ENCODE measurements around the gene CKS1B. TPM values are rescaled to one million over a fixed set of nuclear protein-coding genes. Genes with fewer than 3 reads are reported as not detected.
A peak's percentile ranks its signal among the peaks of the same experiment; 100 is the strongest.

Gene CKS1B
- total and polyA plus RNA-seq, 7 donors = 10.2 to 104 (median 35.7) TPM

GRCh38 chr1:154966111-154966510 lies 8.4 kb upstream of the CKS1B start:
- WGBS, 2 donors = 92 to 96% methylated on average over 7 of the region's 7 CpGs
- no peak for DNase-seq
- H3K9me3 ChIP-seq = no peaks in the 10 kb centered on the region
- no peaks in the 10 kb centered on the region for H3K27me3 ChIP-seq
- H3K4me1 ChIP-seq = peaks cover 0 to 46% (median 41%) of the 10 kb centered on the region in 4 donors
- H3K27ac ChIP-seq = no peak overlapping the region
- H3K36me3 ChIP-seq = peaks cover 19 to 59% (median 42%) of the 10 kb centered on the region in 4 donors
- TF ChIP-seq POLR2AphosphoS5 (IDR thresholded peaks at IDR 0.05) = no peak
- TF ChIP-seq EP300 (IDR thresholded peaks at IDR 0.05) = no peak
- no peak overlapping the region for H3K4me3 ChIP-seq
- intact Hi-C loops (cut with DNase I) = no loop called here

GRCh38 chr1:154967331-154967950 lies 7.0 kb upstream of the CKS1B start:
- intact Hi-C loops (cut with DNase I) = no loop called here
- peak overlapping the region in 3 of 4 donors; percentile 41 to 98 (median 98) for H3K27ac ChIP-seq
- peaks cover 19 to 59% (median 42%) of the 10 kb centered on the region in 4 donors for H3K36me3 ChIP-seq
- no peak for DNase-seq
- WGBS, 2 donors = 78 to 81% methylated on average over 5 of the region's 5 CpGs
- TF ChIP-seq EP300 (IDR thresholded peaks at IDR 0.05) (no peak), POLR2A (IDR thresholded peaks at IDR 0.05) (no peak), POLR2AphosphoS5 (IDR thresholded peaks at IDR 0.05) (no peak), CTCF (IDR thresholded peaks at IDR 0.05) (no peak)
- H3K4me3 ChIP-seq = no peak overlapping the region
- no peaks in the 10 kb centered on the region for H3K27me3 ChIP-seq
- H3K9me3 ChIP-seq = no peaks in the 10 kb centered on the region
- H3K4me1 ChIP-seq = peaks cover 0 to 54% (median 51%) of the 10 kb centered on the region in 4 donors

- Histone ChIP-seq H3K9me3 (no peaks in the 10 kb centered on the region), H3K36me3 (peaks cover 19 to 49% (median 37%) of the 10 kb centered on the region in 4 donors), H3K27me3 (no peaks in the 10 kb centered on the region), H3K4me3 (peak overlapping the region in 2 of 4 donors; percentile 48 to 50), H3K4me1 (peaks cover 0 to 56% (median 51%) of the 10 kb centered on the region in 4 donors), H3K27ac (peak overlapping the region; percentile 95 to 98 (median 96))
- no peak for TF ChIP-seq EP300 (IDR thresholded peaks at IDR 0.05)
- no peak for TF ChIP-seq POLR2A (IDR thresholded peaks at IDR 0.05)
- no peak for TF ChIP-seq CTCF (IDR thresholded peaks at IDR 0.05)
- no peak for TF ChIP-seq POLR2AphosphoS5 (IDR thresholded peaks at IDR 0.05)
- intact Hi-C loops (cut with DNase I) = no loop called here
- whole genome bisulfite sequencing, 2 donors = 89 to 97% methylated on average over 3 of the region's 3 CpGs
- DNase-seq = no peak
Observed at GRCh38 chr1:154968731-154969130, 5.8 kb upstream of the CKS1B start.

GRCh38 chr1:154969246-154969645 lies 5.2 kb upstream of the CKS1B start:
- no peaks in the 10 kb centered on the region for H3K9me3 ChIP-seq
- H3K4me3 ChIP-seq = peak overlapping the region in 3 of 4 donors; percentile 42 to 50 (median 48)
- H3K27me3 ChIP-seq = no peaks in the 10 kb centered on the region
- WGBS, 2 donors = 76 to 84% methylated on average over 5 of the region's 5 CpGs
- DNase-seq = no peak
- TF ChIP-seq POLR2A (IDR thresholded peaks at IDR 0.05) (no peak), POLR2AphosphoS5 (IDR thresholded peaks at IDR 0.05) (no peak), EP300 (IDR thresholded peaks at IDR 0.05) (no peak)
- intact Hi-C loops (cut with DNase I) = no loop called here
- peak overlapping the region; percentile 95 to 98 (median 96) for H3K27ac ChIP-seq
- H3K36me3 ChIP-seq = peaks cover 19 to 43% (median 32%) of the 10 kb centered on the region in 4 donors
- H3K4me1 ChIP-seq = peaks cover 0 to 56% (median 51%) of the 10 kb centered on the region in 4 donors

- 56 to 70% methylated on average over 22 of the region's 22 CpGs for WGBS, 2 donors
- no peaks in the 10 kb centered on the region for H3K9me3 ChIP-seq
Observed at GRCh38 chr1:154969860-154970452, 4.5 kb upstream of the CKS1B start.

More at GRCh38 chr1:154969860-154970452, 4.5 kb upstream of the CKS1B start:
- Histone ChIP-seq H3K27me3 (no peaks in the 10 kb centered on the region), H3K4me1 (peaks cover 0 to 56% (median 51%) of the 10 kb centered on the region in 4 donors), H3K27ac (peak overlapping the region; percentile 95 to 98 (median 96)), H3K4me3 (peak overlapping the region; percentile 36 to 50 (median 45)), H3K36me3 (peaks cover 19 to 36% (median 27%) of the 10 kb centered on the region in 4 donors)
- intact Hi-C loops (cut with DNase I) = loop anchor here (5.0 kb wide), 1 partner anchor 92 kb away; the partner anchor contains the start of gene EFNA4
- no peak for TF ChIP-seq CTCF (IDR thresholded peaks at IDR 0.05)
- DNase-seq = no peak

Measured in sigmoid colon (tissue), 7 donors.